K562 (cell line): ENCODE results near the gene FN3K. TPM values are rescaled to one million over a fixed set of nuclear protein-coding genes. Genes with fewer than 3 reads are reported as not detected.
A peak's percentile ranks its signal among the peaks of the same experiment; 100 is the strongest.

Source experiments
- ATAC-seq: fragments of 200-7000 bp; cut with Tn5 transposase; 3 replicates; pipeline ENCODE4 v1.9.1; 2020; ENCODE audit warnings: moderate library complexity
- BruUV-seq: library from RNA; stranded (reverse); fragments of 400-500 nt; replicated peaks from 2 replicates; lab custom pipeline; 2021; lab: Mats Ljungman, UMichigan
- CTCF ChIA-PET: fragments of 300-600 bp; formaldehyde crosslinking; extraction: SDS; loops from one replicate; lab custom pipeline; 2021; ENCODE audit warnings: low intra/inter-chr PET ratio; lab: Yijun Ruan, JAX
- POLR2A ChIA-PET: fragments of 300-600, 350-650 bp; sonication (Branson Sonifier 250); formaldehyde crosslinking; extraction: SDS; loops from one replicate; lab custom pipeline; 2021; ENCODE audit warnings: antibody characterized with exemption, inconsistent platforms; lab: Yijun Ruan, JAX
- DNase-seq, 4 experiments: peaks; one replicate each; pipeline versions ENCODE4 v3.0.0 to v3.0.0-alpha.2; 2011 to 2018; ENCODE audit warnings: low spot score in 3 of 4, mixed read lengths in 3 of 4; ENCODE audit errors: extremely low read depth in 1 of 4
- FAIRE-seq: peaks from 2 replicates; lab custom pipeline; 2011; peaks lifted over from hg19 to GRCh38; lab: Jason Lieb, UNC
- H2AFZ ChIP-seq: 2 replicates; pipeline ENCODE4 v1.6.0; 2011; ENCODE audit warnings: low read depth, low read length, control low read depth, inconsistent platforms
- H3K27ac ChIP-seq: fragments of 200-600 bp; 3 replicates; pipeline ENCODE4 v1.8.0; 2011; ENCODE audit warnings: low read depth, mild to moderate bottlenecking, control low read depth, inconsistent platforms, low read length, moderate library complexity, mixed read lengths; ENCODE audit errors: extremely low read depth
- H3K27me3 ChIP-seq, 2 experiments: fragments of 300-600 bp in 1 of 2; 2 replicates in 1 of 2; 3 replicates in 1 of 2; pipeline versions ENCODE4 v1.6.0 to v1.8.0; 2011; ENCODE audit warnings: inconsistent platforms in 2 of 2, low read length in 2 of 2, mild to moderate bottlenecking in 1 of 2, mixed read lengths in 1 of 2, moderate library complexity in 1 of 2; ENCODE audit not compliant: control insufficient read depth in 2 of 2, insufficient read depth in 2 of 2
- H3K36me3 ChIP-seq: fragments of 300-600 bp; 3 replicates; pipeline ENCODE4 v1.8.0; 2011; ENCODE audit warnings: mild to moderate bottlenecking, low read length, inconsistent platforms; ENCODE audit not compliant: control insufficient read depth, insufficient read depth
- H3K4me1 ChIP-seq, 2 experiments: fragments of 200-600 bp in 1 of 2; replicated peaks in 1 of 2; 2 replicates in 1 of 2; 3 replicates in 1 of 2; pipeline versions ENCODE4 v1.5.1 to v1.8.0; 2011; ENCODE audit warnings: inconsistent platforms in 2 of 2, low read length in 2 of 2, mild to moderate bottlenecking in 1 of 2, mixed read lengths in 1 of 2, moderate library complexity in 1 of 2; ENCODE audit not compliant: control insufficient read depth in 2 of 2, insufficient read depth in 2 of 2
- H3K4me2 ChIP-seq: 2 replicates; pipeline ENCODE4 v1.6.1; 2011; ENCODE audit warnings: low read length, control low read depth, inconsistent platforms, mixed read lengths; ENCODE audit not compliant: insufficient read depth
- H3K4me3 ChIP-seq: fragments of 200-600 bp; sonication (generic), shearing (Covaris generic); 2 replicates; pipeline ENCODE4 v1.5.1; 2016; ENCODE audit warnings: control low read depth, inconsistent platforms
- H3K79me2 ChIP-seq: fragments of 200-600 bp; 3 replicates; pipeline ENCODE4 v1.8.0; 2011; ENCODE audit warnings: low read length, inconsistent platforms; ENCODE audit not compliant: control insufficient read depth, insufficient read depth
- H3K9ac ChIP-seq, 2 experiments: 2 replicates each; pipeline versions ENCODE4 v1.6.0 to v1.6.1; 2011; ENCODE audit warnings: low read depth in 2 of 2, low read length in 2 of 2, control low read depth in 1 of 2, inconsistent platforms in 1 of 2, mild to moderate bottlenecking in 1 of 2, mixed read lengths in 1 of 2; ENCODE audit not compliant: insufficient read depth in 1 of 2
- H3K9me1 ChIP-seq: one replicate; pipeline ENCODE4 v1.6.0; 2011; ENCODE audit warnings: inconsistent platforms, mild to moderate bottlenecking, low read length, moderate library complexity; ENCODE audit not compliant: control insufficient read depth, insufficient read depth
- H3K9me3 ChIP-seq: replicated peaks from 2 replicates; pipeline ENCODE4 v1.5.1; 2011; ENCODE audit warnings: low read depth, low read length, inconsistent platforms; ENCODE audit not compliant: control insufficient read depth, insufficient read depth
- H4K20me1 ChIP-seq: replicated peaks from 2 replicates; pipeline ENCODE4 v1.6.1; 2011; ENCODE audit warnings: low read length, inconsistent platforms, mixed read lengths; ENCODE audit not compliant: control insufficient read depth, insufficient read depth
- ARNT ChIP-seq, 2 experiments: fragments of 450-650 bp; IDR thresholded peaks; 2 replicates each; pipeline ENCODE4 v1.6.1; 2016; ENCODE audit warnings: mild to moderate bottlenecking in 1 of 2
- C11orf30 ChIP-seq: fragments of 450-650 bp; IDR thresholded peaks from 2 replicates; pipeline ENCODE4 v1.6.1; 2016; ENCODE audit warnings: low read depth, mild to moderate bottlenecking
- DPF2 ChIP-seq: fragments of 450-650 bp; IDR thresholded peaks from 2 replicates; pipeline ENCODE4 v1.6.1; 2016
- E2F3 ChIP-seq: fragments of 250-450 bp; sonication (Bioruptor Pico); IDR thresholded peaks from 2 replicates; pipeline ENCODE4 v1.4.0; 2020; ENCODE audit warnings: mild to moderate bottlenecking
- GATAD2A ChIP-seq: fragments of 450-650 bp; IDR thresholded peaks from 2 replicates; pipeline ENCODE4 v1.6.1; 2017
- KAT7 ChIP-seq: sonication (generic); formaldehyde crosslinking; IDR thresholded peaks from 2 replicates; pipeline ENCODE4 v1.8.0; 2022; ENCODE audit warnings: missing genetic modification reagents, mild to moderate bottlenecking, borderline replicate concordance
- KLF6 ChIP-seq: fragments of 250-450 bp; sonication (Bioruptor Pico); IDR thresholded peaks from 2 replicates; pipeline ENCODE4 v1.4.0; 2020; ENCODE audit warnings: mild to moderate bottlenecking, moderate library complexity, borderline replicate concordance
- NEUROD1 ChIP-seq: fragments of 150-350 bp; IDR thresholded peaks from 2 replicates; pipeline ENCODE4 v1.6.1; 2014; ENCODE audit warnings: borderline replicate concordance, low read length, low read depth; ENCODE audit not compliant: partially characterized antibody
- NFIX ChIP-seq: fragments of 250-450 bp; sonication (Bioruptor Pico); IDR thresholded peaks from 2 replicates; pipeline ENCODE4 v1.4.0; 2020; ENCODE audit warnings: low read depth, mild to moderate bottlenecking, moderate library complexity
- OTX1 ChIP-seq: fragments of 450-650 bp; formaldehyde crosslinking; IDR thresholded peaks from 2 replicates; pipeline ENCODE4 v1.4.0; 2022; ENCODE audit warnings: mild to moderate bottlenecking
- POLR2A ChIP-seq: fragments of 450-650 bp; conservative IDR thresholded peaks from 2 replicates; pipeline ENCODE4 v1.6.1; 2016
- POLR2B ChIP-seq: fragments of 450-650 bp; IDR thresholded peaks from 2 replicates; pipeline ENCODE4 v1.6.1; 2018; ENCODE audit warnings: low read depth; ENCODE audit not compliant: partially characterized antibody
- PTBP1 ChIP-seq: fragments of 200-400 bp; formaldehyde crosslinking; IDR thresholded peaks from 2 replicates; pipeline ENCODE4 v1.6.1; 2017; ENCODE audit warnings: low read depth, low read length
- RBFOX2 ChIP-seq: fragments of 200-400 bp; formaldehyde crosslinking; IDR thresholded peaks from 2 replicates; pipeline ENCODE4 v1.6.1; 2017; ENCODE audit warnings: low read depth, mild to moderate bottlenecking, low read length, moderate library complexity
- XRCC5 ChIP-seq: fragments of 200-400 bp; formaldehyde crosslinking; IDR thresholded peaks from 2 replicates; pipeline ENCODE4 v1.6.1; 2017; ENCODE audit warnings: low read depth, mild to moderate bottlenecking, low read length
- WGBS: fragments of 100-300 bp; shearing (Covaris generic); methylation state at CpG from one replicate; pipeline ENCODE4 v1.1.6; 2016; ENCODE audit warnings: low coverage, mixed read lengths; ENCODE audit not compliant: insufficient coverage; ENCODE audit errors: missing lambda C conversion rate; 5-methylcytosine and 5-hydroxymethylcytosine counted together
- in situ Hi-C: fragments of 300-500 bp; cut with MboI; formaldehyde crosslinking; loops from 4 replicates; pipeline ENCODE4 v1.15.0; 2018; ENCODE audit warnings: inconsistent platforms, mixed read lengths
- intact Hi-C: fragments of 100-400 bp; cut with micrococcal nuclease; formaldehyde crosslinking; loops from 2 replicates; pipeline ENCODE4 v1.14.2; 2022
- polyA plus RNA-seq, 8 experiments: library from polyadenylated mRNA; depleted of rRNA in 4 of 8; stranded (reverse) in 5 of 8; unstranded in 3 of 8; fragments of >200 nt; fragmentation: Nextera tagmentation in 2 of 8; fragmentation: Illumina TruSeq in 1 of 8; extraction: Ambion mirVana in 2 of 8; extraction: Trizol in 1 of 8; gene quantifications; 2 replicates each; pipeline versions ENCODE4 v1.2.1 to v1.2.3, GENCODE V29; 2011 to 2014; ENCODE audit warnings: inconsistent platforms in 1 of 8, missing spikeins in 1 of 8
- total RNA-seq, 7 experiments: library from RNA; depleted of rRNA in 6 of 7; stranded (reverse); fragments of >200 nt in 6 of 7; fragmentation: Illumina TruSeq in 2 of 7; extraction: Trizol in 2 of 7; gene quantifications; 2 replicates each; pipeline versions ENCODE4 v1.2.1 to v1.2.3, GENCODE V29; 2011 to 2021; ENCODE audit warnings: low replicate concordance in 1 of 7
- TF ChIP-seq, protein P1 (sequence below): fragments of 450-650 bp; IDR thresholded peaks from 2 replicates; pipeline ENCODE4 v1.6.1; 2016; ENCODE audit warnings: missing biosample characterization, missing genetic modification characterization
- TF ChIP-seq, protein P2 (sequence below): sonication (generic); formaldehyde crosslinking; IDR thresholded peaks from 2 replicates; pipeline ENCODE4 v1.8.0; 2022; ENCODE audit warnings: mild to moderate bottlenecking, missing genetic modification reagents, borderline replicate concordance

FN3K gene
- total and polyA plus RNA-seq, 9 of the 15 experiments (the other 6 are each of a cell fraction or from before 2014, with no cell fraction given), result 0.08 to 22.7 (median 3.8) TPM

DNA sequence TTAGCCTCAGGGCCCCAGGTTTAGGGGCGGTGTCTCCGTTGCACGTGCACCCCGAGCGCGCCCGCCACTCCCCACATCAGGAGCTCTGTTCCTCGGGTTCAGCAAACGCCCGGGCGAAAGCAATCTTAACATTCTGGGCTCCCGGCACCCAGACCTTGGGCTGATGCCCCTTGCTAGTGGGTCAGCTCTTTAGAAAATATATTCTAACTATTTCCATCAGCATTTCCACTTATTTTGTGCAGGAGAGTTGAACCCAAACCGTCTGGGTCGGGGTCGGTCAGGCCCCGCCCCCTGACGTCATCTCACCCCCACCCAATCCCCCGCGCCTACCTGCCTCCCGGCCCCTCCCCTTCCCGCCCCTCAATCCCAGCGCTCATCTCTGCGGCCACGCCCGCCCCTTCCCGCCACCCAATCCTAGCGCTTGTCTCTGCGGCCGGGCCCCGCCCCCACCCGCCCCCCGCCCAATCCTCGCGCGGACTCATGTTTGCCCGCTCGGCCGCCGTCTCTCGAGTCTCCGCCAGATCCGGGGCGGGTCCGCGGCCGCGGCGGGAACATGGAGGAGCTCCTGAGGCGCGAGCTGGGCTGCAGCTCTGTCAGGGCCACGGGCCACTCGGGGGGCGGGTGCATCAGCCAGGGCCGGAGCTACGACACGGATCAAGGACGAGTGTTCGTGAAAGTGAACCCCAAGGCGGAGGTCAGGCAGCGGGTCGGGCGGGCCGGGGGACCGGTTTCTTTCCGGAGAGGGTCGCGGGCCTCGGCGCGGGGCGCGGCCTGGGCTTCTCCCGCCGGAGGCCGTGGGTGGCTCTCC lies 19.0 kb upstream of the FN3K start, which contains the start of gene FN3KRP:
Gene FN3KRP (plus strand): TSS at position 504 of the 808 bp plus-strand sequence. CDS start 50 bp downstream, at position 554.
- H3K9me1 ChIP-seq, result no peaks in the 10 kb centered on the region
- no peaks in the 10 kb centered on the region for H3K9me3 ChIP-seq
- intact Hi-C loops (loop anchor here (5.0 kb wide), 1 partner anchor 36 kb away; the partner anchor contains the start of gene TBCD), in situ Hi-C loops (no loop called here)
- peak within 1 kb of the TSS; percentile 99 for H3K4me3 ChIP-seq
- WGBS, result 1% methylated on average over 39 of the region's 75 CpGs
- ATAC-seq (peak; percentile 95), DNase-seq (peak; percentile 98 to 100 (median 98)), FAIRE-seq (peak; percentile 80)
- peaks cover 20% of the 10 kb centered on the region for H3K79me2 ChIP-seq
- peak within 1 kb of the TSS; percentile 95 for H2AFZ ChIP-seq
- H3K36me3 ChIP-seq, result peaks cover 24% of the 10 kb centered on the region
- H4K20me1 ChIP-seq, result no peaks in the 10 kb centered on the region
- H3K4me2 ChIP-seq, result peak within 1 kb of the TSS; percentile 94
- H3K4me1 ChIP-seq, result peaks cover 5 to 41% of the 10 kb centered on the region in 2 experiments; a peak in 4 of 5 replicates
- peak within 1 kb of the TSS; percentile 75 to 95 for H3K9ac ChIP-seq
- CTCF ChIA-PET, result no interaction called here
- H3K27ac ChIP-seq, result peak within 1 kb of the TSS; percentile 73; the same call in 2 of the 3 replicates
- POLR2A ChIA-PET, result interaction anchor here (0.5 to 1.5 kb wide), 5 partner anchors 11 to 379 kb away, joined by 3 to 8 read pairs (median 3); no protein-coding TSS in a partner anchor
- BruUV-seq, result no TSS peak
- no peaks in the 10 kb centered on the region; a peak in 1 of 5 replicates for H3K27me3 ChIP-seq
- TF ChIP-seq DPF2 (no peak), GATAD2A (no peak), PTBP1 (no peak), ARNT (IDR thresholded peaks at IDR 0.05) (no peak), E2F3 (no peak), NEUROD1 (peak; percentile 9), POLR2A (peak; percentile 82), KAT7 (CRISPR knock-in tag) (peak; percentile 38; the same call in 1 of the 2 replicates), XRCC5 (no peak), KLF6 (no peak), OTX1 (CRISPR knock-in tag) (no peak), NFIX (no peak), RBFOX2 (peak; percentile 84), POLR2B (peak; percentile 67), C11orf30 (peak; percentile 66; the same call in 1 of the 2 replicates)
- TF ChIP-seq, protein P1, sequence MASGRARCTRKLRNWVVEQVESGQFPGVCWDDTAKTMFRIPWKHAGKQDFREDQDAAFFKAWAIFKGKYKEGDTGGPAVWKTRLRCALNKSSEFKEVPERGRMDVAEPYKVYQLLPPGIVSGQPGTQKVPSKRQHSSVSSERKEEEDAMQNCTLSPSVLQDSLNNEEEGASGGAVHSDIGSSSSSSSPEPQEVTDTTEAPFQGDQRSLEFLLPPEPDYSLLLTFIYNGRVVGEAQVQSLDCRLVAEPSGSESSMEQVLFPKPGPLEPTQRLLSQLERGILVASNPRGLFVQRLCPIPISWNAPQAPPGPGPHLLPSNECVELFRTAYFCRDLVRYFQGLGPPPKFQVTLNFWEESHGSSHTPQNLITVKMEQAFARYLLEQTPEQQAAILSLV (tag), result no peak
- TF ChIP-seq, protein P2, sequence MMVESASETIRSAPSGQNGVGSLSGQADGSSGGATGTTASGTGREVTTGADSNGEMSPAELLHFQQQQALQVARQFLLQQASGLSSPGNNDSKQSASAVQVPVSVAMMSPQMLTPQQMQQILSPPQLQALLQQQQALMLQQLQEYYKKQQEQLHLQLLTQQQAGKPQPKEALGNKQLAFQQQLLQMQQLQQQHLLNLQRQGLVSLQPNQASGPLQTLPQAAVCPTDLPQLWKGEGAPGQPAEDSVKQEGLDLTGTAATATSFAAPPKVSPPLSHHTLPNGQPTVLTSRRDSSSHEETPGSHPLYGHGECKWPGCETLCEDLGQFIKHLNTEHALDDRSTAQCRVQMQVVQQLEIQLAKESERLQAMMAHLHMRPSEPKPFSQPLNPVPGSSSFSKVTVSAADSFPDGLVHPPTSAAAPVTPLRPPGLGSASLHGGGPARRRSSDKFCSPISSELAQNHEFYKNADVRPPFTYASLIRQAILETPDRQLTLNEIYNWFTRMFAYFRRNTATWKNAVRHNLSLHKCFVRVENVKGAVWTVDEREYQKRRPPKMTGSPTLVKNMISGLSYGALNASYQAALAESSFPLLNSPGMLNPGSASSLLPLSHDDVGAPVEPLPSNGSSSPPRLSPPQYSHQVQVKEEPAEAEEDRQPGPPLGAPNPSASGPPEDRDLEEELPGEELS (CRISPR knock-in tag), result no peak
